Measurements from ENCODE around the gene KCTD17. TPM values are rescaled to one million over a fixed set of nuclear protein-coding genes. Genes with fewer than 3 reads are reported as not detected.

The KCTD17 gene
- total and polyA plus RNA-seq, 4 donors, result 2.0 to 5.2 (median 3.7) TPM

DNA sequence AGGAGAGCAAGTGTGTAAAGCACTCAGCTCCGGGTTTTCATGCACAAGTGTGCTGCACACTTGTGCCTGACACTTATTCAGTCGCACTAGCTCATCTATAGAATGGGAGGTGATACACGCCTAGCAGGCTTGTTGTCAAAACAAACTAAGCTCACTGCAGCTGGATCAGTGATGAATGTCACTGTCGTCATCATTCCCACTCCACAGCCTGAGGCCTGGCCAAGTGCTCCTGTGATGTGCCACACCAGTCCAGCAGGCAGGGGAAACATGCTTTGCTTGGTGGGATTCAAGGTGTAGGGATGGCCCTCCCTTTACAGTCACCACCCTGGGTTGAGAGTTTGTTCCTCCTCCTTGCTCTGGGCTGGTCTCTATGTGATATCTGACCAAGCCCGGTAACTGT, 25.2 kb upstream of the KCTD17 start:
- H3K36me3 ChIP-seq (ENCODE audit: control insufficient read depth in 4 of 4, insufficient read depth in 3 of 4, low read depth in 1 of 4, low read length in 3 of 4), result peaks cover 5 to 23% (median 14%) of the 10 kb centered on the region in 4 donors
- peak overlapping the region; percentile 91 to 93 for H3K27ac ChIP-seq (ENCODE audit: low read depth in 1 of 2, low read length in 2 of 2)
- TF ChIP-seq FOXA2 (IDR thresholded peaks at IDR 0.05) (no peak), RAD21 (IDR thresholded peaks at IDR 0.05) (no peak), GABPA (IDR thresholded peaks at IDR 0.05 in 1 of 2, conservative IDR thresholded peaks at IDR 0.05 in 1 of 2) (no peak), HNF4G (IDR thresholded peaks at IDR 0.05) (no peak)
- TF ChIP-seq, protein P1, sequence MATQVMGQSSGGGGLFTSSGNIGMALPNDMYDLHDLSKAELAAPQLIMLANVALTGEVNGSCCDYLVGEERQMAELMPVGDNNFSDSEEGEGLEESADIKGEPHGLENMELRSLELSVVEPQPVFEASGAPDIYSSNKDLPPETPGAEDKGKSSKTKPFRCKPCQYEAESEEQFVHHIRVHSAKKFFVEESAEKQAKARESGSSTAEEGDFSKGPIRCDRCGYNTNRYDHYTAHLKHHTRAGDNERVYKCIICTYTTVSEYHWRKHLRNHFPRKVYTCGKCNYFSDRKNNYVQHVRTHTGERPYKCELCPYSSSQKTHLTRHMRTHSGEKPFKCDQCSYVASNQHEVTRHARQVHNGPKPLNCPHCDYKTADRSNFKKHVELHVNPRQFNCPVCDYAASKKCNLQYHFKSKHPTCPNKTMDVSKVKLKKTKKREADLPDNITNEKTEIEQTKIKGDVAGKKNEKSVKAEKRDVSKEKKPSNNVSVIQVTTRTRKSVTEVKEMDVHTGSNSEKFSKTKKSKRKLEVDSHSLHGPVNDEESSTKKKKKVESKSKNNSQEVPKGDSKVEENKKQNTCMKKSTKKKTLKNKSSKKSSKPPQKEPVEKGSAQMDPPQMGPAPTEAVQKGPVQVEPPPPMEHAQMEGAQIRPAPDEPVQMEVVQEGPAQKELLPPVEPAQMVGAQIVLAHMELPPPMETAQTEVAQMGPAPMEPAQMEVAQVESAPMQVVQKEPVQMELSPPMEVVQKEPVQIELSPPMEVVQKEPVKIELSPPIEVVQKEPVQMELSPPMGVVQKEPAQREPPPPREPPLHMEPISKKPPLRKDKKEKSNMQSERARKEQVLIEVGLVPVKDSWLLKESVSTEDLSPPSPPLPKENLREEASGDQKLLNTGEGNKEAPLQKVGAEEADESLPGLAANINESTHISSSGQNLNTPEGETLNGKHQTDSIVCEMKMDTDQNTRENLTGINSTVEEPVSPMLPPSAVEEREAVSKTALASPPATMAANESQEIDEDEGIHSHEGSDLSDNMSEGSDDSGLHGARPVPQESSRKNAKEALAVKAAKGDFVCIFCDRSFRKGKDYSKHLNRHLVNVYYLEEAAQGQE (IDR thresholded peaks at IDR 0.05), result no peak
- peaks cover 9 to 91% (median 76%) of the 10 kb centered on the region in 4 donors for H3K4me1 ChIP-seq (ENCODE audit: control insufficient read depth in 4 of 4, insufficient read depth in 4 of 4, low read length in 3 of 4)
- no peak for DNase-seq (ENCODE audit: low spot score)
- H3K27me3 ChIP-seq (ENCODE audit: control insufficient read depth in 4 of 4, insufficient read depth in 4 of 4, low read length in 3 of 4), result no peaks in the 10 kb centered on the region
- no peaks in the 10 kb centered on the region for H3K9me3 ChIP-seq (ENCODE audit: control insufficient read depth in 4 of 4, low read length in 3 of 4)
- peak overlapping the region; percentile 1 to 79 (median 54) for H3K4me3 ChIP-seq (ENCODE audit: low read depth in 1 of 3, low read length in 3 of 3)
- WGBS, result 50% methylated on average over 5 of the region's 5 CpGs
- H3K9ac ChIP-seq (ENCODE audit: low read depth in 1 of 2, low read length in 2 of 2), result peak overlapping the region; percentile 35 to 68

DNA sequence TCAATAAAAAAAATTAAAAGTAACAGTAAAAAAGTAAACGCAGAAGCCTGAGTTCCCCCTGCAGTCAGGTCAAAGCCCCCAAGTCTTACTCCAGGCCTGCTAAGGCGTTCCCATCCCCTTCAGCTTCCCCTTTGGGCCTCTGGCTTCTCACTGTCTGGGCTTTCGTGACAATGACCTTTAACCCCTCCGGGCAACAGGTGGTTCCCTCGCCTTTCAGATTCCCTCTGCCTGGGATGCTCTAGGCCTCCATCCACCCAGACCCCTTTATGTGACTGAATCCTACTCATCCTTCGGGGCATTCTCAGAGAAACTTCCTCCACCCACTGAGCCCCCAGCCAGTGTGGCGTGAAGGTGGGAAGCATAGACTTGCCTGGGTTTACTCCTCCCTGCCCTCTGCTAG, 24.0 kb upstream of the KCTD17 start:
- 63% methylated on average over 7 of the region's 7 CpGs for WGBS
- no peak overlapping the region for H3K4me3 ChIP-seq (ENCODE audit: low read depth in 1 of 3, low read length in 3 of 3)
- H3K36me3 ChIP-seq (ENCODE audit: control insufficient read depth in 4 of 4, insufficient read depth in 3 of 4, low read depth in 1 of 4, low read length in 3 of 4), result peaks cover 5 to 23% (median 14%) of the 10 kb centered on the region in 4 donors
- H3K9ac ChIP-seq (ENCODE audit: low read depth in 1 of 2, low read length in 2 of 2), result peak overlapping the region in 1 of 2 donors; percentile 13
- H3K27ac ChIP-seq (ENCODE audit: low read depth in 1 of 2, low read length in 2 of 2), result no peak overlapping the region
- TF ChIP-seq HNF4G (IDR thresholded peaks at IDR 0.05) (no peak), ZBTB33 (IDR thresholded peaks at IDR 0.05) (no peak), CTCF (IDR thresholded peaks at IDR 0.05; ENCODE audit: low read depth, low read length, missing input control) (no peak), YY1 (IDR thresholded peaks at IDR 0.05) (no peak), SP1 (IDR thresholded peaks at IDR 0.05) (no peak)
- TF ChIP-seq, protein P2, sequence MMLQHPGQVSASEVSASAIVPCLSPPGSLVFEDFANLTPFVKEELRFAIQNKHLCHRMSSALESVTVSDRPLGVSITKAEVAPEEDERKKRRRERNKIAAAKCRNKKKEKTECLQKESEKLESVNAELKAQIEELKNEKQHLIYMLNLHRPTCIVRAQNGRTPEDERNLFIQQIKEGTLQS (IDR thresholded peaks at IDR 0.05), result no peak
- no peaks in the 10 kb centered on the region for H3K27me3 ChIP-seq (ENCODE audit: control insufficient read depth in 4 of 4, insufficient read depth in 4 of 4, low read length in 3 of 4)
- H3K9me3 ChIP-seq (ENCODE audit: control insufficient read depth in 4 of 4, low read length in 3 of 4), result no peaks in the 10 kb centered on the region
- peaks cover 7 to 93% (median 76%) of the 10 kb centered on the region in 4 donors for H3K4me1 ChIP-seq (ENCODE audit: control insufficient read depth in 4 of 4, insufficient read depth in 4 of 4, low read length in 3 of 4)
- no peak for DNase-seq (ENCODE audit: low spot score)
